GM19468 (cell line): ENCODE data around the gene DAP3.
"Not testable (repeated sequence)": the region's sequence is repeated elsewhere in the genome, so short reads cannot be mapped to it uniquely, and the experiment has no call there.

Source experiments
- ATAC-seq: cut with Tn5 transposase; IDR thresholded peaks from one replicate; pipeline ENCODE4 v1.9.1; 2021; ENCODE audit warnings: mild to moderate bottlenecking, moderate library complexity, moderate number of reproducible peaks; ENCODE audit not compliant: unreplicated experiment; ENCODE audit errors: extremely low read depth

Gene DAP3

GRCh38 chr1:155763989-155764388, 75.1 kb downstream of the DAP3 start:
- ATAC-seq = not testable (repeated sequence)

DNA sequence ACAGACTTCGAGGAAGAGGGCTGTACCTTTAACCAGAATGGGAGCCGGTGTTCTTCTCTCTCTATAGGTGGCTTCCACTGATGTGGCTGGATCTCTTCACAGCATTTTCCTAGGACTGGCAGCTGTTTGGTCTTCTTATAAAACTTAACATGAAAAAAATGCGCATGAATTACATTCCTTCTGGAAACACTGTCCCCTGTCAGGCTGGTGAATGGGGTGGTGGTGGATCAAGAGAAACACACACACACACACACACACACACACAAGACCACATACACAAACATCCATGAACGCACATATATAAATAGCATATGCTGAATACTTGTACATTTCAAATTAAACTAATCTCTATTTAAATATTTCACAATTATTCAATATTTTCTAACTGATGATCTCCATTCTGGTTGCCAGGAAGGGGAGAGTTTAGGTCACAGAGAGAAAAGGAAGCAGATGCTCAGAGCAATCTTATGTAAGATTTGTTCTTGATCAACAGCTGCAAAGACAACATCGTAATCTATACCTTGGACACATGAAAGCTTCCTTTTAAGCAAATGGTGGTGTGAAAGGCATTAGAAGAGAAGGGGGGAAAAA, 78.6 kb downstream of the DAP3 start:
- ATAC-seq = not testable (repeated sequence)

DNA sequence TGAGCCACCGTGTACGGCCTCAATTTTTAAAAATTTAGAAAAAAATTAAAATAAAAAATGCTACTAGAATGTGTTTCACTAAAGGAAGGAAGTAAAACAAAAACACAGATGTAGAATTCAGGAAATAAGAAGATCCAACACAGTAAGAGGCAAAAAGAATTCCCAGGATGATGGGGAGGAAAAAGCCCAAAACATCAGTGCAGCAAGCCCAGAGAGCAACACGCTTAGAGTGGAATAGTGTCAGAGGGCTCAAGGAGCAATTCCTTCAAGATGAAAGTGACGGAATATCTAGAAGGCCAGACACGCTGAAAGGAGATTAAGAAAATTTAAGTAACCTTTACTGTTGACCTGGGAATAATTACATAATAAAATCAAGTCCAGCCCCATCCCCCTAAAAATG, 80.4 kb downstream of the DAP3 start:
- ATAC-seq = no peak

DNA sequence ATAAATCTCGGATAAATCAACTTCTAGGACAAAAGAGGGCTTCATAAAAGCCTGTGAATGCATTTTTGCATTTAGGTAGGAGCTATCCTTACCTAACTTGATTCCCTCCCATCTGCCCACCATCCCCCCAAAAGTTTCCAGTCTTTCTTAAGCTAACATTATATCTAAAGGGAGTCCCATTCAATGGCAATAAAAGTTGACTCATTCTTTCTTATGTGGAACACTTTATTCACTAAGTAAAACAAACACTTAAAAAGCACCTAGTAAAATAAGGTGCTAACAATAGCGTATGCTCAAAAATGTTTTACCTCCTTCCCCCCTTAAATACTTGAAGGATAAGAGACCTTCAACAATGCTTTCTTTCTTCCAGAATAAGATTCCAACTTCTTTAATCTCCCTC, 84.3 kb downstream of the DAP3 start:
- no peak for ATAC-seq

DNA sequence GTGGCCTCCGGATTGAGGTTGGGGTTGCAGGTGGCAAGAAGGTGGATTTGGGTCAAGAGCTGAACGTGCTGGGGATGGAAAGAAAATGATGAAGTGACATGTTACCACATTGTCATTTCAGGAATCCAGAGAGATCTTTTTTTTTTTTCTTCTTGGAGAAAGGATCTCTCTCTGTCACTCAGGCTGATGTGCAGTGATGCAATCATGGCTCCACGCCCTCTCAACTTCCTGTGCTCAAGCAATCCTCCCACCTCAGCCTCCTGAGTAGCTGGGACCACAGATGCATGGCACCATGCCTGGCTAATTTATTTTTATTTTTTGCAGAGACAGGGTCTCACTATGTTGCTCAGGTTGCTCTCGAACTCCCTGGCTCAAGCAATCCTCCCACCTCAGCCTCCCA, 87.5 kb downstream of the DAP3 start:
- ATAC-seq = no peak

- ATAC-seq = no peak
These were observed 88.7 kb downstream of the DAP3 start for GRCh38 chr1:155777582-155777981.
